ENCODE data around the gene RASD2.

GRCh38 chr22:35563211-35563610 is 22.6 kb downstream of the RASD2 start:
- TF ChIP-seq CTCF (conservative IDR thresholded peaks at IDR 0.05; ENCODE audit: low read depth in 2 of 2), result no peak
- TF ChIP-seq NANOG (IDR thresholded peaks at IDR 0.05; ENCODE audit: borderline replicate concordance), result no peak
- no peak for TF ChIP-seq CREB1 (CRISPR knock-in tag; IDR thresholded peaks at IDR 0.05; ENCODE audit: low read depth)
- TF ChIP-seq, protein P1, sequence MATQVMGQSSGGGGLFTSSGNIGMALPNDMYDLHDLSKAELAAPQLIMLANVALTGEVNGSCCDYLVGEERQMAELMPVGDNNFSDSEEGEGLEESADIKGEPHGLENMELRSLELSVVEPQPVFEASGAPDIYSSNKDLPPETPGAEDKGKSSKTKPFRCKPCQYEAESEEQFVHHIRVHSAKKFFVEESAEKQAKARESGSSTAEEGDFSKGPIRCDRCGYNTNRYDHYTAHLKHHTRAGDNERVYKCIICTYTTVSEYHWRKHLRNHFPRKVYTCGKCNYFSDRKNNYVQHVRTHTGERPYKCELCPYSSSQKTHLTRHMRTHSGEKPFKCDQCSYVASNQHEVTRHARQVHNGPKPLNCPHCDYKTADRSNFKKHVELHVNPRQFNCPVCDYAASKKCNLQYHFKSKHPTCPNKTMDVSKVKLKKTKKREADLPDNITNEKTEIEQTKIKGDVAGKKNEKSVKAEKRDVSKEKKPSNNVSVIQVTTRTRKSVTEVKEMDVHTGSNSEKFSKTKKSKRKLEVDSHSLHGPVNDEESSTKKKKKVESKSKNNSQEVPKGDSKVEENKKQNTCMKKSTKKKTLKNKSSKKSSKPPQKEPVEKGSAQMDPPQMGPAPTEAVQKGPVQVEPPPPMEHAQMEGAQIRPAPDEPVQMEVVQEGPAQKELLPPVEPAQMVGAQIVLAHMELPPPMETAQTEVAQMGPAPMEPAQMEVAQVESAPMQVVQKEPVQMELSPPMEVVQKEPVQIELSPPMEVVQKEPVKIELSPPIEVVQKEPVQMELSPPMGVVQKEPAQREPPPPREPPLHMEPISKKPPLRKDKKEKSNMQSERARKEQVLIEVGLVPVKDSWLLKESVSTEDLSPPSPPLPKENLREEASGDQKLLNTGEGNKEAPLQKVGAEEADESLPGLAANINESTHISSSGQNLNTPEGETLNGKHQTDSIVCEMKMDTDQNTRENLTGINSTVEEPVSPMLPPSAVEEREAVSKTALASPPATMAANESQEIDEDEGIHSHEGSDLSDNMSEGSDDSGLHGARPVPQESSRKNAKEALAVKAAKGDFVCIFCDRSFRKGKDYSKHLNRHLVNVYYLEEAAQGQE (IDR thresholded peaks at IDR 0.05; ENCODE audit: unreplicated experiment), result no peak
- no peak for TF ChIP-seq EZH2 (IDR thresholded peaks at IDR 0.05; ENCODE audit: low read depth, unreplicated experiment)
- no peak for TF ChIP-seq POLR2AphosphoS5 (IDR thresholded peaks at IDR 0.05; ENCODE audit: low read depth)
- TF ChIP-seq, protein P2, sequence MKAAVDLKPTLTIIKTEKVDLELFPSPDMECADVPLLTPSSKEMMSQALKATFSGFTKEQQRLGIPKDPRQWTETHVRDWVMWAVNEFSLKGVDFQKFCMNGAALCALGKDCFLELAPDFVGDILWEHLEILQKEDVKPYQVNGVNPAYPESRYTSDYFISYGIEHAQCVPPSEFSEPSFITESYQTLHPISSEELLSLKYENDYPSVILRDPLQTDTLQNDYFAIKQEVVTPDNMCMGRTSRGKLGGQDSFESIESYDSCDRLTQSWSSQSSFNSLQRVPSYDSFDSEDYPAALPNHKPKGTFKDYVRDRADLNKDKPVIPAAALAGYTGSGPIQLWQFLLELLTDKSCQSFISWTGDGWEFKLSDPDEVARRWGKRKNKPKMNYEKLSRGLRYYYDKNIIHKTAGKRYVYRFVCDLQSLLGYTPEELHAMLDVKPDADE (IDR thresholded peaks at IDR 0.05), result no peak
- no peak for TF ChIP-seq STAT1 (IDR thresholded peaks at IDR 0.05; ENCODE audit: unreplicated experiment)
- no peak for TF ChIP-seq ZNF114 (CRISPR knock-in tag; IDR thresholded peaks at IDR 0.05)
- TF ChIP-seq ZNF331 (CRISPR knock-in tag; IDR thresholded peaks at IDR 0.05; ENCODE audit: low read depth), result no peak

Measured in GM23338 (cell line).